Measurements from ENCODE around the gene FBXO10.

DNA sequence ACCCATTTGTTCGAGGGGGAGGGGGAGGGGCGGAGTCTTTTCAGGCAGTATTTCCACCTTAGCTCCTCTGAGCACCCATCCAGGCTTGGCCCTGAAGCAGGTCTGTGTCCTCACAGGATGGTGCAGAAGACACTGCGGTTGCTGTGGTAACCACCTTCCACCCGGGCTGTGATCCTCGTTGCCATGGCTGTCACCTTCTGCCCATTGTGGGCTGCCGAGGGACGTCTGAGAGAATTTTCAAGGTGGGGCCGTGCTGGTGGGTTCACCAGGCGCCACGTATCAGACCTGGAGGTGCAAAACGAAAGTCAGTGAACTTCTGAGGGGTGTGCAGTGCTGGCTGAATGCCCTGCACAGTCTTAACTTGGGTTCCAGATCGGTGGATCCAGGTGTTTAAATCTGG, 63.7 kb downstream of the FBXO10 start:
- TF ChIP-seq, protein P1, sequence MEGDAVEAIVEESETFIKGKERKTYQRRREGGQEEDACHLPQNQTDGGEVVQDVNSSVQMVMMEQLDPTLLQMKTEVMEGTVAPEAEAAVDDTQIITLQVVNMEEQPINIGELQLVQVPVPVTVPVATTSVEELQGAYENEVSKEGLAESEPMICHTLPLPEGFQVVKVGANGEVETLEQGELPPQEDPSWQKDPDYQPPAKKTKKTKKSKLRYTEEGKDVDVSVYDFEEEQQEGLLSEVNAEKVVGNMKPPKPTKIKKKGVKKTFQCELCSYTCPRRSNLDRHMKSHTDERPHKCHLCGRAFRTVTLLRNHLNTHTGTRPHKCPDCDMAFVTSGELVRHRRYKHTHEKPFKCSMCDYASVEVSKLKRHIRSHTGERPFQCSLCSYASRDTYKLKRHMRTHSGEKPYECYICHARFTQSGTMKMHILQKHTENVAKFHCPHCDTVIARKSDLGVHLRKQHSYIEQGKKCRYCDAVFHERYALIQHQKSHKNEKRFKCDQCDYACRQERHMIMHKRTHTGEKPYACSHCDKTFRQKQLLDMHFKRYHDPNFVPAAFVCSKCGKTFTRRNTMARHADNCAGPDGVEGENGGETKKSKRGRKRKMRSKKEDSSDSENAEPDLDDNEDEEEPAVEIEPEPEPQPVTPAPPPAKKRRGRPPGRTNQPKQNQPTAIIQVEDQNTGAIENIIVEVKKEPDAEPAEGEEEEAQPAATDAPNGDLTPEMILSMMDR (IDR thresholded peaks at IDR 0.05; ENCODE audit: low read depth, low read length) = no peak
- TF ChIP-seq POLR2A (IDR thresholded peaks at IDR 0.05; ENCODE audit: extremely low read depth, insufficient read length) = no peak

Measured in NB4 (cell line).